B cell (primary cell): Measurements from ENCODE around the gene OXCT1. TPM values are rescaled to one million over a fixed set of nuclear protein-coding genes. Genes with fewer than 3 reads are reported as not detected.

Source experiments
- ATAC-seq: fragments of 200-7000 bp; cut with Tn5 transposase; one replicate; pipeline ENCODE4 v1.10.0; 2021; ENCODE audit warnings: low read depth, mild to moderate bottlenecking, moderate number of reproducible peaks, moderate library complexity
- CTCF ChIA-PET: fragments of 350-600 bp; sonication (Branson Sonifier 250); formaldehyde crosslinking; loops from one replicate; lab custom pipeline; 2021; ENCODE audit warnings: antibody characterized with exemption, inconsistent platforms; lab: Charles Lee
- POLR2A ChIA-PET: fragments of 350-600 bp; sonication (Branson Sonifier 250); formaldehyde crosslinking; loops from one replicate; lab custom pipeline; 2021; ENCODE audit warnings: antibody characterized with exemption; lab: Charles Lee
- DNase-seq: peaks from one replicate; pipeline ENCODE4 v3.0.0; 2013
- H2AFZ ChIP-seq: 2 replicates; pipeline ENCODE4 v1.6.1; 2012; ENCODE audit warnings: mild to moderate bottlenecking, low read depth, low read length; ENCODE audit not compliant: insufficient read depth, poor library complexity, severe bottlenecking
- H3K27ac ChIP-seq, 2 donors: 1 replicate in 1 of 2; 2 replicates in 1 of 2; pipeline ENCODE4 v1.5.1; 2012 to 2013; ENCODE audit warnings: low read length in 2 of 2, mild to moderate bottlenecking in 2 of 2, moderate library complexity in 1 of 2
- H3K27me3 ChIP-seq, 4 experiments: fragments of 200-600 bp in 1 of 4; sonication (generic) in 1 of 4; replicated peaks in 1 of 4; 1 replicate in 2 of 4; 2 replicates in 2 of 4; pipeline versions ENCODE4 v1.6.1 to v1.7.0; 2013 to 2016; ENCODE audit warnings: low read length in 3 of 4, mild to moderate bottlenecking in 2 of 4, mixed read lengths in 1 of 4, moderate library complexity in 1 of 4; ENCODE audit not compliant: insufficient read depth in 4 of 4, control insufficient read depth in 3 of 4; ENCODE audit errors: control extremely low read depth in 1 of 4
- H3K36me3 ChIP-seq, 2 experiments: replicated peaks in 1 of 2; 1 replicate in 1 of 2; 2 replicates in 1 of 2; pipeline versions ENCODE4 v1.6.1 to v1.7.1; 2013; ENCODE audit warnings: low read length in 1 of 2; ENCODE audit not compliant: insufficient read depth in 2 of 2, control insufficient read depth in 1 of 2; ENCODE audit errors: control extremely low read depth in 1 of 2, extremely low read depth in 1 of 2
- H3K4me1 ChIP-seq, 2 donors: fragments of 200-600 bp in 1 of 2; sonication (generic) in 1 of 2; 1 replicate in 1 of 2; 2 replicates in 1 of 2; pipeline versions ENCODE4 v1.5.1 to v1.6.1; 2013 to 2017; ENCODE audit warnings: low read length in 2 of 2; ENCODE audit not compliant: control insufficient read depth in 2 of 2, insufficient read depth in 2 of 2
- H3K4me2 ChIP-seq: replicated peaks from 2 replicates; pipeline ENCODE3; 2012; ENCODE audit warnings: mild to moderate bottlenecking, low read depth, low read length; ENCODE audit not compliant: poor library complexity, severe bottlenecking
- H3K4me3 ChIP-seq, 5 experiments: fragments of 200-600 bp in 1 of 5; sonication (generic) in 1 of 5; 1 replicate in 3 of 5; 2 replicates in 2 of 5; pipeline versions ENCODE4 v1.5.1 to v1.7.0; 2011 to 2016; ENCODE audit warnings: low read length in 4 of 5, mild to moderate bottlenecking in 4 of 5, low read depth in 2 of 5, control low read depth in 1 of 5, moderate library complexity in 1 of 5; ENCODE audit not compliant: insufficient read depth in 1 of 5; ENCODE audit errors: control extremely low read depth in 1 of 5, extremely low read depth in 1 of 5
- H3K79me2 ChIP-seq: fragments of 200-600 bp; sonication (generic); one replicate; pipeline ENCODE4 v1.6.0; 2016; ENCODE audit warnings: low read length; ENCODE audit not compliant: control insufficient read depth, insufficient read depth
- H3K9ac ChIP-seq: fragments of 200-600 bp; sonication (generic); 2 replicates; pipeline ENCODE4 v1.6.1; 2017; ENCODE audit warnings: mild to moderate bottlenecking, low read length, moderate library complexity
- H3K9me3 ChIP-seq, 3 donors: one replicate each; pipeline versions ENCODE4 v1.6.1 to v1.7.1; 2013; ENCODE audit warnings: low read length in 2 of 3; ENCODE audit not compliant: control insufficient read depth in 2 of 3, insufficient read depth in 1 of 3; ENCODE audit errors: control extremely low read depth in 1 of 3
- H4K20me1 ChIP-seq: 2 replicates; pipeline ENCODE4 v1.6.0; 2012; ENCODE audit warnings: mild to moderate bottlenecking, low read length; ENCODE audit not compliant: insufficient read depth, control insufficient read depth, poor library complexity, severe bottlenecking
- H3K27ac Mint-ChIP-seq: one replicate; pipeline ENCODE4 v1.8.0; 2021; ENCODE audit warnings: mixed read lengths
- H3K27me3 Mint-ChIP-seq: one replicate; pipeline ENCODE4 v1.8.0; 2021; ENCODE audit warnings: mixed read lengths
- H3K4me1 Mint-ChIP-seq: one replicate; pipeline ENCODE4 v1.8.0; 2021; ENCODE audit warnings: mixed read lengths
- H3K4me3 Mint-ChIP-seq: one replicate; pipeline ENCODE4 v1.8.0; 2021; ENCODE audit warnings: mixed read lengths
- H3K9me3 Mint-ChIP-seq: one replicate; pipeline ENCODE4 v1.8.0; 2022; ENCODE audit warnings: mixed read lengths; ENCODE audit not compliant: insufficient read depth
- EZH2 ChIP-seq: IDR thresholded peaks from 2 replicates; pipeline ENCODE4 v1.6.1; 2012; ENCODE audit warnings: borderline replicate concordance, low read depth, mild to moderate bottlenecking, moderate library complexity, low read length; ENCODE audit not compliant: insufficient read depth, poor library complexity, severe bottlenecking
- WGBS: methylation state at CpG from one replicate; pipeline ENCODE4 v1.1.5; 2013; ENCODE audit warnings: missing lambda C conversion rate; ENCODE audit not compliant: insufficient coverage; 5-methylcytosine and 5-hydroxymethylcytosine counted together
- intact Hi-C: fragments of 100-400 bp; cut with micrococcal nuclease; formaldehyde crosslinking; loops from one replicate; pipeline ENCODE4 v1.10.0; 2022
- polyA plus RNA-seq: library from polyadenylated mRNA; depleted of rRNA; stranded (reverse); fragments of >200 nt; gene quantifications from 2 replicates; pipeline ENCODE4 v1.2.3, GENCODE V29; 2012
- total RNA-seq, 2 donors: library from RNA; stranded (reverse); fragments of 120-200 nt in 1 of 2; gene quantifications; 1 replicate in 1 of 2; 2 replicates in 1 of 2; pipeline versions ENCODE4 v1.2.3 to v1.2.4, GENCODE V29; 2013 to 2022
- TF ChIP-seq, protein P1 (sequence below): fragments of 200-600 bp; IDR thresholded peaks from one replicate; pipeline ENCODE4 v1.8.0; 2022; ENCODE audit warnings: antibody characterized with exemption, mild to moderate bottlenecking

Gene OXCT1
- total and polyA plus RNA-seq, 2 donors (not counting 1 experiment from before 2014, with no cell fraction given) = 11.0 to 35.6 TPM

DNA sequence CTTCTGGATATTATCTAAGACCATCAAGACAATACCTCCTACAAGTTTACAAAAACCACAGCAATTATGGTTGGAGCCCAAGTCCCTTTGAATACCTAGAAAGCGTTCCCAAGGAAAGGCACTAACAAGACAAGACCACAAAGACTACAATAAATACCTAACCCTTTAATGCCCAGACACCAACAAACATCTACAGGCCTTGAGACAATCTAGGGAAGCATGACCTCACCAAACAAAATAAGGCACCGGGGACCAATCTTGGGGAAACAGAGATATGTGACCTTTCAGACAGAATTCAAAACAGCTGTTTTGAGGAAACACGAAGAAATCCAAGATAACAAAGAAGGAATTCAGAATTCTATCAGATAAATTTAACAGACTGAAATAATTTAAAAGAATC is 37.8 kb downstream of the OXCT1 start:
- Histone ChIP-seq H3K9me3 (no peaks in the 10 kb centered on the region), H4K20me1 (no peaks in the 10 kb centered on the region), H3K9ac (no peak overlapping the region), H3K36me3 (peaks cover 16 to 23% of the 10 kb centered on the region in 2 experiments), H3K79me2 (no peaks in the 10 kb centered on the region), H3K4me2 (no peak overlapping the region), H3K27ac (no peak overlapping the region), H3K4me3 (no peak overlapping the region), H2AFZ (no peak overlapping the region), H3K27me3 (no peaks in the 10 kb centered on the region), H3K4me1 (no peaks in the 10 kb centered on the region)
- intact Hi-C loops = no loop called here
- Mint-ChIP-seq H3K27ac (no peak overlapping the region), H3K4me3 (no peak overlapping the region), H3K4me1 (no peaks in the 10 kb centered on the region), H3K9me3 (no peaks in the 10 kb centered on the region), H3K27me3 (no peaks in the 10 kb centered on the region)
- POLR2A ChIA-PET = no interaction called here
- TF ChIP-seq, protein P1, sequence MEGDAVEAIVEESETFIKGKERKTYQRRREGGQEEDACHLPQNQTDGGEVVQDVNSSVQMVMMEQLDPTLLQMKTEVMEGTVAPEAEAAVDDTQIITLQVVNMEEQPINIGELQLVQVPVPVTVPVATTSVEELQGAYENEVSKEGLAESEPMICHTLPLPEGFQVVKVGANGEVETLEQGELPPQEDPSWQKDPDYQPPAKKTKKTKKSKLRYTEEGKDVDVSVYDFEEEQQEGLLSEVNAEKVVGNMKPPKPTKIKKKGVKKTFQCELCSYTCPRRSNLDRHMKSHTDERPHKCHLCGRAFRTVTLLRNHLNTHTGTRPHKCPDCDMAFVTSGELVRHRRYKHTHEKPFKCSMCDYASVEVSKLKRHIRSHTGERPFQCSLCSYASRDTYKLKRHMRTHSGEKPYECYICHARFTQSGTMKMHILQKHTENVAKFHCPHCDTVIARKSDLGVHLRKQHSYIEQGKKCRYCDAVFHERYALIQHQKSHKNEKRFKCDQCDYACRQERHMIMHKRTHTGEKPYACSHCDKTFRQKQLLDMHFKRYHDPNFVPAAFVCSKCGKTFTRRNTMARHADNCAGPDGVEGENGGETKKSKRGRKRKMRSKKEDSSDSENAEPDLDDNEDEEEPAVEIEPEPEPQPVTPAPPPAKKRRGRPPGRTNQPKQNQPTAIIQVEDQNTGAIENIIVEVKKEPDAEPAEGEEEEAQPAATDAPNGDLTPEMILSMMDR = no peak
- TF ChIP-seq EZH2 = no peak
- ATAC-seq (no peak), DNase-seq (no peak)
- CTCF ChIA-PET = interaction anchor here (1.1 kb wide), 1 partner anchor 8 kb away, joined by 3 read pairs; no protein-coding TSS in a partner anchor
- WGBS = 93% methylated on average over 2 of the region's 3 CpGs

DNA sequence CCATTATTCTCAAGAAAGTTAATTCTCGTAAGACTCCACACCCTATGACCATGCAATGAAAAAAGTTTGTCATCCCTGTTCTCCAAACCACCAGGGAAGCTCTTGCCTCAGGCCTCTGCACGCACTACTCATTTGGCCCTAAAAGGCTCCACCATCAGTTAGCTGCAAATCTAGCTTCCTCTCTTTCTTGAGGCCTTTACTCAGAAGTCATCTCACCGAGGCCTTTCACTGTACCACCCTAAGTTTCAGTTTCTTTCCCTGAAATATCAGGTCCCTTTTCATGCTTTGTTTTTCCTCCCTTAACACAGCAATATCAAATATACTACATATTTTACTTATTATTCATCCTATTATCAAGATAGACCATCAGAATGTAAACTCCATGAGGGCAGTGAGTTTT is 39.1 kb downstream of the OXCT1 start:
- no peak overlapping the region for H3K4me3 Mint-ChIP-seq
- no peaks in the 10 kb centered on the region for H3K4me1 ChIP-seq
- no peak for DNase-seq
- H3K4me3 ChIP-seq = no peak overlapping the region
- no peak overlapping the region for H3K4me2 ChIP-seq
- H3K79me2 ChIP-seq = no peaks in the 10 kb centered on the region
- ATAC-seq = no peak
- no peaks in the 10 kb centered on the region for H3K4me1 Mint-ChIP-seq
- H3K27me3 Mint-ChIP-seq = no peaks in the 10 kb centered on the region
- H3K27ac Mint-ChIP-seq = no peak overlapping the region
- no peak for TF ChIP-seq EZH2
- TF ChIP-seq, protein P1 = no peak
- no peaks in the 10 kb centered on the region for H3K9me3 Mint-ChIP-seq
- ChIA-PET CTCF (interaction anchor here (1.2 kb wide), 1 partner anchor 25 kb away, joined by 5 read pairs; no protein-coding TSS in a partner anchor), POLR2A (no interaction called here)
- no peaks in the 10 kb centered on the region for H3K27me3 ChIP-seq
- H2AFZ ChIP-seq = no peak overlapping the region
- H3K9ac ChIP-seq = no peak overlapping the region
- H3K27ac ChIP-seq = no peak overlapping the region
- WGBS = 89% methylated on average over 3 of the region's 3 CpGs
- H3K36me3 ChIP-seq = peaks cover 17 to 21% of the 10 kb centered on the region in 2 experiments
- H4K20me1 ChIP-seq = no peaks in the 10 kb centered on the region
- H3K9me3 ChIP-seq = no peaks in the 10 kb centered on the region
- intact Hi-C loops = no loop called here
